DND-41 (cell line): ENCODE measurements around the gene PSD2.

Experiments
- ATAC-seq: fragments of 200-7000 bp; cut with Tn5 transposase; 3 replicates; pipeline ENCODE4 v1.9.1; 2021; ENCODE audit warnings: low read depth; ENCODE audit not compliant: insufficient read depth
- DNase-seq: peaks from one replicate; pipeline ENCODE4 v3.0.0-alpha.2; 2020
- H2AFZ ChIP-seq: 2 replicates; pipeline ENCODE4 v1.6.0; 2012; ENCODE audit warnings: low read depth, low read length
- H3K27ac ChIP-seq: 2 replicates; pipeline ENCODE4 v1.5.1; 2012; ENCODE audit warnings: low read length, inconsistent platforms
- H3K27me3 ChIP-seq: fragments of 200-600 bp; sonication (generic); 2 replicates; pipeline ENCODE4 v1.6.0; 2012; ENCODE audit warnings: low read length, mild to moderate bottlenecking, inconsistent platforms; ENCODE audit not compliant: insufficient read depth, poor library complexity
- H3K36me3 ChIP-seq: 2 replicates; pipeline ENCODE4 v1.5.1; 2012; ENCODE audit warnings: low read length, inconsistent platforms; ENCODE audit not compliant: insufficient read depth
- H3K4me1 ChIP-seq: 2 replicates; pipeline ENCODE4 v1.5.1; 2012; ENCODE audit warnings: mild to moderate bottlenecking, low read length; ENCODE audit not compliant: insufficient read depth
- H3K4me2 ChIP-seq: 2 replicates; pipeline ENCODE4 v1.6.0; 2012; ENCODE audit warnings: mild to moderate bottlenecking, moderate library complexity, low read length, inconsistent platforms; ENCODE audit not compliant: insufficient read depth
- H3K4me3 ChIP-seq, 2 experiments: fragments of 200-600 bp in 1 of 2; shearing (Covaris generic) in 1 of 2; 2 replicates each; pipeline ENCODE4 v1.5.1; 2012 to 2016; ENCODE audit warnings: inconsistent platforms in 2 of 2, low read length in 2 of 2, mild to moderate bottlenecking in 2 of 2, low read depth in 1 of 2, moderate library complexity in 1 of 2
- H3K79me2 ChIP-seq: 2 replicates; pipeline ENCODE4 v1.6.0; 2012; ENCODE audit warnings: low read length, inconsistent platforms; ENCODE audit not compliant: insufficient read depth
- H3K9ac ChIP-seq: 2 replicates; pipeline ENCODE4 v1.6.0; 2012; ENCODE audit warnings: low read depth, mild to moderate bottlenecking, inconsistent platforms, low read length, moderate library complexity
- H3K9me3 ChIP-seq: 2 replicates; pipeline ENCODE4 v1.5.1; 2012; ENCODE audit warnings: low read length, moderate library complexity, mild to moderate bottlenecking, inconsistent platforms; ENCODE audit not compliant: insufficient read depth, severe bottlenecking
- H4K20me1 ChIP-seq: 2 replicates; pipeline ENCODE4 v1.6.0; 2012; ENCODE audit warnings: low read length; ENCODE audit not compliant: insufficient read depth
- EZH2 ChIP-seq: IDR thresholded peaks from 3 replicates; pipeline ENCODE4 v1.6.1; 2012; ENCODE audit warnings: borderline replicate concordance, low read depth, mild to moderate bottlenecking, moderate library complexity, low read length, inconsistent platforms; ENCODE audit not compliant: severe bottlenecking
- TF ChIP-seq, protein P1 (sequence below): IDR thresholded peaks from 2 replicates; pipeline ENCODE4 v1.5.1; 2012; ENCODE audit warnings: borderline replicate concordance, low read length, moderate library complexity, mild to moderate bottlenecking; ENCODE audit not compliant: poor library complexity, severe bottlenecking; ENCODE audit errors: extremely low read depth

PSD2 gene

DNA sequence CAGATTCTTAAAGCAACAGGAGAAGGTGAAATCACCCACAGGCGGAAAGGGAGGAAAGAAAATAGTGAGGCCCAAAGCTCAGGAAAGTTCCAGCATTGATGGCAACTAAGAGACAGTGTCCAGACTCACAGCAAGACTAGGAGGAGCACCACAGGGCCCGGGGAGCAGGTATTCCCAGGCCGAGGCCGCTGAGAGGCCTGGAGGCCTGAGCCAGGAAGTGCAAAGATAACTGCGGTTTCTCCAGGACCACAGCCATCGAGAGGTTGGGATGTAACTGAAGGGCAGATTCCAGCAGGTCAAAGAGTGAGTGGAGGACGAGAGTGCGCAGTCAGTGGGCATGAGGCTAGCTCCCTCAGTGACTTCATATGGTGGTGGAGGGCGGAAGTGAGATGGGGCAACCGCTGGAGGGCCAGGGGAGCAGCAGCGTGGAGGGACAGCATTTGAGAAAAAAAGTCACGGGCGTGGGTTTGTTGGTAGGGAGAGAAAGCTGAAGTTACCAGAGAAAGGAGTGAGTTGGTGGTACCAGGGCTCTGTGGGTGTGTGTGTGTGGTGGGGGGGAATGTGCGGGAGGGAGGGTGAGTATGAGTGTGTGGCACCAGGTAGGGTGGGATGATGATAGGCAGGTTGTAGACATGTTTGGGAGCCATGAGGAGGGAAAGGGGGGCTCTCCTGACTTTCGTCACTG is 89.7 kb downstream of the PSD2 start:
- Histone ChIP-seq H3K9ac (no peak overlapping the region), H3K4me1 (no peaks in the 10 kb centered on the region), H4K20me1 (no peaks in the 10 kb centered on the region), H3K27me3 (peaks cover 38% of the 10 kb centered on the region), H3K4me2 (no peak overlapping the region), H3K79me2 (no peaks in the 10 kb centered on the region), H2AFZ (no peak overlapping the region), H3K9me3 (no peaks in the 10 kb centered on the region), H3K36me3 (no peaks in the 10 kb centered on the region), H3K27ac (no peak overlapping the region), H3K4me3 (no peak overlapping the region)
- DNase-seq: no peak
- no peak for ATAC-seq
- TF ChIP-seq EZH2: no peak
- TF ChIP-seq, protein P1, sequence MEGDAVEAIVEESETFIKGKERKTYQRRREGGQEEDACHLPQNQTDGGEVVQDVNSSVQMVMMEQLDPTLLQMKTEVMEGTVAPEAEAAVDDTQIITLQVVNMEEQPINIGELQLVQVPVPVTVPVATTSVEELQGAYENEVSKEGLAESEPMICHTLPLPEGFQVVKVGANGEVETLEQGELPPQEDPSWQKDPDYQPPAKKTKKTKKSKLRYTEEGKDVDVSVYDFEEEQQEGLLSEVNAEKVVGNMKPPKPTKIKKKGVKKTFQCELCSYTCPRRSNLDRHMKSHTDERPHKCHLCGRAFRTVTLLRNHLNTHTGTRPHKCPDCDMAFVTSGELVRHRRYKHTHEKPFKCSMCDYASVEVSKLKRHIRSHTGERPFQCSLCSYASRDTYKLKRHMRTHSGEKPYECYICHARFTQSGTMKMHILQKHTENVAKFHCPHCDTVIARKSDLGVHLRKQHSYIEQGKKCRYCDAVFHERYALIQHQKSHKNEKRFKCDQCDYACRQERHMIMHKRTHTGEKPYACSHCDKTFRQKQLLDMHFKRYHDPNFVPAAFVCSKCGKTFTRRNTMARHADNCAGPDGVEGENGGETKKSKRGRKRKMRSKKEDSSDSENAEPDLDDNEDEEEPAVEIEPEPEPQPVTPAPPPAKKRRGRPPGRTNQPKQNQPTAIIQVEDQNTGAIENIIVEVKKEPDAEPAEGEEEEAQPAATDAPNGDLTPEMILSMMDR: no peak

- no peak overlapping the region for H3K4me3 ChIP-seq
- no peak overlapping the region for H3K27ac ChIP-seq
- no peaks in the 10 kb centered on the region for H3K9me3 ChIP-seq
- H3K27me3 ChIP-seq: peaks cover 42% of the 10 kb centered on the region
- H3K79me2 ChIP-seq: no peaks in the 10 kb centered on the region
- no peak for DNase-seq
- H3K4me1 ChIP-seq: no peaks in the 10 kb centered on the region
- H3K36me3 ChIP-seq: no peaks in the 10 kb centered on the region
- no peaks in the 10 kb centered on the region for H4K20me1 ChIP-seq
- no peak for TF ChIP-seq EZH2
- TF ChIP-seq, protein P1: no peak
- no peak overlapping the region for H2AFZ ChIP-seq
- H3K9ac ChIP-seq: no peak overlapping the region
- no peak for ATAC-seq
- H3K4me2 ChIP-seq: no peak overlapping the region
Observed at GRCh38 chr5:139885857-139886208, 90.2 kb downstream of the PSD2 start.

DNA sequence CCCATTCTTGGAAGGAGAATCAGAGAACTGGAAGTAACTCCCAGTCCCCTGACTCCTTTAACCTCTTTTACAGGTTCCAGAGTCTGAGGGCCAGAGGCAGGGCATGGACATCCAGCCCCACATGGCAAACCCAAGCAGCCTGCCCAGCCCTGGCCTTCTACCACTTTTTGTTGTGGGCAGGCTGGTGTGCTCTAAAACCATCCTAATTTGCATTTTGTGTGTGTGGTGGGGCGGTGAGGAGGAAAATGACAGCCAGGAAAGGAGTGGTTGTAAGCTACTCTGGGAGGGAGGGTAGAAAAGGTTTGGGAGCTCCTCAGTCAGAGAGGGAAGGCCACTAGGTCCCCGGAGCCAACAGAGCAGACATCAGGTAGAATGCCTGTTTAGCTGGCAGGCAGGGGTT is 90.6 kb downstream of the PSD2 start:
- H3K9me3 ChIP-seq: no peaks in the 10 kb centered on the region
- no peaks in the 10 kb centered on the region for H3K79me2 ChIP-seq
- H3K27ac ChIP-seq: no peak overlapping the region
- H3K4me2 ChIP-seq: no peak overlapping the region
- H3K27me3 ChIP-seq: peaks cover 46% of the 10 kb centered on the region
- no peak for ATAC-seq
- no peak overlapping the region for H2AFZ ChIP-seq
- H3K4me3 ChIP-seq: no peak overlapping the region
- no peak for TF ChIP-seq EZH2
- TF ChIP-seq, protein P1: no peak
- DNase-seq: no peak
- no peaks in the 10 kb centered on the region for H3K4me1 ChIP-seq
- no peaks in the 10 kb centered on the region for H4K20me1 ChIP-seq
- H3K9ac ChIP-seq: no peak overlapping the region
- no peaks in the 10 kb centered on the region for H3K36me3 ChIP-seq
